ENCODE results near the gene LNX2. TPM values are rescaled to one million over a fixed set of nuclear protein-coding genes. Genes with fewer than 3 reads are reported as not detected.
A peak's percentile ranks its signal among the peaks of the same experiment; 100 is the strongest.

LNX2 gene
- total RNA-seq, 5 donors from 2014 or later (not counting 1 experiment from before 2014, with no cell fraction given), result 5.0 to 11.8 (median 9.8) TPM

DNA sequence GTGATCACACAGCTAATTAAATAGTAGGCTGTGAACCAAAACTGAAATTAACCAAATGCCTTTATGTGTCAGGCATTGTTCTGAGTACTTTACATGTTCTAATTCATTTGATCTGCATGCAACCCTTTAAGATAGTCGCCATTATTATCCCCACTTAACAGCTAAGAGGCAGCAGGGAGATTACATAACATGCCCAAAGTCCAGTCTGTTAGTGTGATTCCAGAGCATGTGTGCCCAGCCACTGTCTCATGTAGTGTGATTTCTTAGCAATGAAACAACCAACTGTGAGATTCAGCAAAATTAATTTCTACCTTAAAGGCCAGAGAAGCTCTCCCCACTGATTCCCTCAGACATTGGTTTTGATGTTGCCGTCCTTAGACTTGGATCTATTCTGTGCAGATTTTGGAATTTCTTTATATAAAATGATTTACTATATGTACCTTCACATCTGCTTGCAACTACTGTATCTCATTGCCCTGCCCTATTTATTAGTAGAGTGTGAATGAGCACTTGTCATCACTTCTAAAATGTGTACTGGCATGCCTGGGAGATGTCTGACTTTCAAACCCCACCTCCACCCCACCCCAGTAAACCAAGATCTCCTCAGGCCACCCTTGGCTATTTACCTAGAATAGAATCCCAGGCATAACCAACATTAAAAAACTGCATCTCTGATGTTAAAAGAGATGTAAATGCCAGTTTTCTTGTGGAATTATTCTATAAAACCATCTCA lies 42.6 kb upstream of the LNX2 start:
- no peaks in the 10 kb centered on the region for H3K27me3 Mint-ChIP-seq
- peaks cover 4 to 14% (median 5%) of the 10 kb centered on the region in 3 donors for H3K4me1 Mint-ChIP-seq
- no peak for DNase-seq
- no peaks in the 10 kb centered on the region for H3K9me3 ChIP-seq
- H3K4me3 Mint-ChIP-seq, result no peak overlapping the region
- H3K36me3 Mint-ChIP-seq, result peaks cover 17% of the 10 kb centered on the region
- no peaks in the 10 kb centered on the region for H3K9me3 Mint-ChIP-seq
- ChIA-PET POLR2A (no interaction called here), CTCF (no interaction called here)
- peaks cover 6 to 19% of the 10 kb centered on the region in 2 donors for H3K36me3 ChIP-seq (ENCODE audit: control insufficient read depth in 2 of 2, extremely low read depth in 1 of 2, insufficient read depth in 1 of 2, low read length in 1 of 2)
- H3K27me3 ChIP-seq (replicated peaks in 1 of 2; ENCODE audit: control insufficient read depth in 2 of 2, extremely low read depth in 1 of 2, insufficient read depth in 2 of 2, low read length in 1 of 2), result no peaks in the 10 kb centered on the region
- WGBS (ENCODE audit: insufficient coverage), result no CpG with 5 or more reads among the region's 2 CpGs
- ATAC-seq (replicated peaks in 1 of 4), result no peak
- peak overlapping the region in 1 of 2 donors; percentile 3 for H3K27ac Mint-ChIP-seq
- H3K27ac ChIP-seq (ENCODE audit: low read length), result no peak overlapping the region
- H3K4me1 ChIP-seq (ENCODE audit: control insufficient read depth in 1 of 2, extremely low read depth in 1 of 2, insufficient read depth in 2 of 2, low read length in 2 of 2), result no peaks in the 10 kb centered on the region
- no peak overlapping the region for H3K4me3 ChIP-seq (ENCODE audit: control insufficient read depth in 1 of 2, extremely low read depth in 1 of 2, low read length in 1 of 2)

DNA sequence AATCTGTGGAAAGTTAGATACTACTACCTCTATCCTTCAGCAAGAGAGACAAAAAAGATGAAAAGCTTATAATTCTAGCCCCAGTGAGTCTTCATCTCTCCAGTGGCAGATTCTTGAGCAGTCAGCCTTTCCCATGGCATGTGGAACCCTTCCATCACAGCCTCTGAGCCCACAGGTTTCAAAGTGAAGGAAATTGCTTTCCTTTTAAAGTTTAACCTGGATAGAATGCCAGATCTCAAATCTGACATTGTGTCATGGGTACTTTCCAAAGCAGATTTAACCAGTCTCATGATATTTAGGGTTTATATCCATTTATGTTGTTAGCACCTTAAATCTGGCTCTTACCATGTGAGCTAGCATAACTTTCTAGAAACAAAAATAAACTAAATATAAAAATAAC lies 40.7 kb upstream of the LNX2 start:
- Histone ChIP-seq H3K4me1 (ENCODE audit: control insufficient read depth in 1 of 2, extremely low read depth in 1 of 2, insufficient read depth in 2 of 2, low read length in 2 of 2) (no peaks in the 10 kb centered on the region), H3K4me3 (ENCODE audit: control insufficient read depth in 1 of 2, extremely low read depth in 1 of 2, low read length in 1 of 2) (no peak overlapping the region), H3K9me3 (no peaks in the 10 kb centered on the region), H3K36me3 (ENCODE audit: control insufficient read depth in 2 of 2, extremely low read depth in 1 of 2, insufficient read depth in 1 of 2, low read length in 1 of 2) (peaks cover 6 to 14% of the 10 kb centered on the region in 2 donors), H3K27me3 (replicated peaks in 1 of 2; ENCODE audit: control insufficient read depth in 2 of 2, extremely low read depth in 1 of 2, insufficient read depth in 2 of 2, low read length in 1 of 2) (no peaks in the 10 kb centered on the region), H3K27ac (ENCODE audit: low read length) (no peak overlapping the region)
- Mint-ChIP-seq H3K4me1 (peaks cover 4 to 15% (median 6%) of the 10 kb centered on the region in 3 donors), H3K27ac (no peak overlapping the region), H3K36me3 (peaks cover 14% of the 10 kb centered on the region), H3K27me3 (no peaks in the 10 kb centered on the region), H3K9me3 (no peaks in the 10 kb centered on the region), H3K4me3 (no peak overlapping the region)
- ChIA-PET CTCF (no interaction called here), POLR2A (no interaction called here)
- no peak for DNase-seq
- no peak for ATAC-seq (replicated peaks in 1 of 4)

DNA sequence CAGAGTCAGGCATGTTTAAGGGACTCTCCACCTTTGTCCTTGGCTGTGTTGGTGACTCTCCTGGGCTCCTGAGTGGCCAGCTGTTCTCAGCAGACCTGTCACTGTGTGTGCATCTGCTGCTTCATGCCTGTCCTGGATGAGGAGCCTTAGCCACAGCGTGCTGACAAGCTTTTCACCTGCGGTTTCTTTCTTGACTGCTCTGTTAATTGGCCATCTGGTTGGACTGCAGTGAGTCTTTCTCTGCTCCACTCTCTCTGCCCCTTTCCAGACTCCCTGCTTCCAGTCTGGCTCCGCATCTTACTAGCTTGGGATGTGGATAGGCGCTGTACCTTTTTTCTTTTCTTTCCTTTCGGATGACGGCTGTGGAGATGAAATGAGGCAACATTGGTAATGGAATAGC lies 40.2 kb upstream of the LNX2 start:
- no peak overlapping the region for H3K4me3 ChIP-seq (ENCODE audit: control insufficient read depth in 1 of 2, extremely low read depth in 1 of 2, low read length in 1 of 2)
- Mint-ChIP-seq H3K4me1 (peaks cover 6 to 21% (median 6%) of the 10 kb centered on the region in 3 donors), H3K9me3 (no peaks in the 10 kb centered on the region), H3K36me3 (peaks cover 14% of the 10 kb centered on the region), H3K27me3 (no peaks in the 10 kb centered on the region), H3K4me3 (no peak overlapping the region), H3K27ac (no peak overlapping the region)
- CTCF ChIA-PET, result no interaction called here
- H3K36me3 ChIP-seq (ENCODE audit: control insufficient read depth in 2 of 2, extremely low read depth in 1 of 2, insufficient read depth in 1 of 2, low read length in 1 of 2), result peaks cover 4 to 10% of the 10 kb centered on the region in 2 donors
- WGBS (ENCODE audit: insufficient coverage), result no CpG with 5 or more reads among the region's 6 CpGs
- no peaks in the 10 kb centered on the region for H3K27me3 ChIP-seq (replicated peaks in 1 of 2; ENCODE audit: control insufficient read depth in 2 of 2, extremely low read depth in 1 of 2, insufficient read depth in 2 of 2, low read length in 1 of 2)
- H3K4me1 ChIP-seq (ENCODE audit: control insufficient read depth in 1 of 2, extremely low read depth in 1 of 2, insufficient read depth in 2 of 2, low read length in 2 of 2), result no peaks in the 10 kb centered on the region
- ATAC-seq (replicated peaks in 1 of 4) (no peak), DNase-seq (no peak)
- no peak overlapping the region for H3K27ac ChIP-seq (ENCODE audit: low read length)
- POLR2A ChIA-PET, result no interaction called here
- H3K9me3 ChIP-seq, result no peaks in the 10 kb centered on the region

DNA sequence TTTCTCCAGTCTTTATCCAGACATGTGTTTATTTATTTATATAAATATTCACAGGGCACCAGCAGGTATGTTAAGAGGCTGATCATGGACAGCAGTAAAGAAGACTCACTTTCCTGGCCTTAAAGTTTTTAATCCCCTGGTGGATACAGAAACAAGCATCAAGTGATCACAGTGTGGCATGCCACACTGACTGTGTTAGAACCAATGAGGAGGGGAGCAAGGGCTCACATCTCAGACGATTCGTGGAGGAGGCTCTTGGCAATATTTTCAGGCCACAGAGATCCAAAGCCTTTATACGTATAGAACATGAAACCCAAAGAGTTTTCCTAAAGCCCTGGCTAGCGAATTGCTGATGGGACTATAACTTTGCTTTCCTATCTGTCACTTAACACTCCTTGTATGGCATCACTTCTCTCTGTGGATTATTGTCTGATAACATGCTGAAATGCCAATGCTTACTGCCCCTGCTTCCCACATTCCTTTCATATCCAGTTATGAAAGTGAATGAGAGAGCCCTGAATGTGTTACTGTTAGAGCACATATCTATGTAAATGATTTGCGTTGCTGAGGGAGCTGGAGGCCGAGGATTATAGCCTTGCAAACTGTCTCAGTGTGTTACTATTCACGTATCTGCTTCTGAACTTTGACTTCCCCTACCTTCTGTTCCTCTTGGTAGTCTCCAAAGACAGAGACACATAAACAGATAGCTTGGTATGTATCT lies 39.0 kb upstream of the LNX2 start:
- ChIA-PET CTCF (interaction anchor here in 1 of 2 donors (0.6 kb wide), 1 partner anchor 10 kb away, joined by 3 read pairs; no protein-coding TSS in a partner anchor), POLR2A (no interaction called here)
- Histone ChIP-seq H3K27ac (ENCODE audit: low read length) (no peak overlapping the region), H3K9me3 (no peaks in the 10 kb centered on the region), H3K27me3 (replicated peaks in 1 of 2; ENCODE audit: control insufficient read depth in 2 of 2, extremely low read depth in 1 of 2, insufficient read depth in 2 of 2, low read length in 1 of 2) (no peaks in the 10 kb centered on the region), H3K36me3 (ENCODE audit: control insufficient read depth in 2 of 2, extremely low read depth in 1 of 2, insufficient read depth in 1 of 2, low read length in 1 of 2) (peaks cover 4 to 10% of the 10 kb centered on the region in 2 donors), H3K4me3 (ENCODE audit: control insufficient read depth in 1 of 2, extremely low read depth in 1 of 2, low read length in 1 of 2) (no peak overlapping the region), H3K4me1 (ENCODE audit: control insufficient read depth in 1 of 2, extremely low read depth in 1 of 2, insufficient read depth in 2 of 2, low read length in 2 of 2) (no peaks in the 10 kb centered on the region)
- Mint-ChIP-seq H3K4me1 (peaks cover 6 to 23% (median 8%) of the 10 kb centered on the region in 3 donors), H3K4me3 (no peak overlapping the region), H3K27me3 (no peaks in the 10 kb centered on the region), H3K36me3 (peaks cover 14% of the 10 kb centered on the region), H3K27ac (peak overlapping the region in 1 of 2 donors; percentile 45), H3K9me3 (no peaks in the 10 kb centered on the region)
- DNase-seq (no peak), ATAC-seq (replicated peaks in 1 of 4) (no peak)
- WGBS (ENCODE audit: insufficient coverage), result 90% methylated on average over 5 of the region's 7 CpGs

DNA sequence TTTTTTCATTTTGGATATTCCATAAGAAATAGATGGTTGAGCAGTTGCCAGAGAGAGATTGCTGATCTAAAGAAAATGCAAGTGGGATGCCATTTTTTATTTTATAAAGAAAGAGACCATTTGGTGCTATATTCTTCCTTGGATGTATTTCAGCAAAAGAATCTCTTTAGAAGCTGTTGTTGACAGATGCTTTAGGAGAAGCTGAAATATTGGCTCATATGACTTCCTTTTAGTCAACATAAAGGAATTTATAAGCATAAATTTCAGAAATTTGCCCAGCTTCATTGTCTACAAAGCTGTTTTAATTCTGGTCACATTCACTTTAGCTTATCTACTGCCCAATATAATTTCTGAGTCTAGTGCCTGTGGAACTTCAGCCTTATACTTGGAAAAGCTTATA lies 38.2 kb upstream of the LNX2 start:
- Histone ChIP-seq H3K36me3 (ENCODE audit: control insufficient read depth in 2 of 2, extremely low read depth in 1 of 2, insufficient read depth in 1 of 2, low read length in 1 of 2) (peaks cover 0 to 10% of the 10 kb centered on the region in 2 donors), H3K27me3 (replicated peaks in 1 of 2; ENCODE audit: control insufficient read depth in 2 of 2, extremely low read depth in 1 of 2, insufficient read depth in 2 of 2, low read length in 1 of 2) (no peaks in the 10 kb centered on the region), H3K4me3 (ENCODE audit: control insufficient read depth in 1 of 2, extremely low read depth in 1 of 2, low read length in 1 of 2) (no peak overlapping the region), H3K4me1 (ENCODE audit: control insufficient read depth in 1 of 2, extremely low read depth in 1 of 2, insufficient read depth in 2 of 2, low read length in 2 of 2) (no peaks in the 10 kb centered on the region), H3K9me3 (no peaks in the 10 kb centered on the region), H3K27ac (ENCODE audit: low read length) (no peak overlapping the region)
- Mint-ChIP-seq H3K27ac (no peak overlapping the region), H3K4me3 (no peak overlapping the region), H3K27me3 (no peaks in the 10 kb centered on the region), H3K36me3 (peaks cover 21% of the 10 kb centered on the region), H3K4me1 (peaks cover 6 to 23% (median 8%) of the 10 kb centered on the region in 3 donors), H3K9me3 (no peaks in the 10 kb centered on the region)
- ATAC-seq (replicated peaks in 1 of 4) (no peak), DNase-seq (no peak)
- ChIA-PET POLR2A (no interaction called here), CTCF (interaction anchor here in 1 of 2 donors (0.6 kb wide), 1 partner anchor 9 kb away, joined by 3 read pairs; no protein-coding TSS in a partner anchor)

DNA sequence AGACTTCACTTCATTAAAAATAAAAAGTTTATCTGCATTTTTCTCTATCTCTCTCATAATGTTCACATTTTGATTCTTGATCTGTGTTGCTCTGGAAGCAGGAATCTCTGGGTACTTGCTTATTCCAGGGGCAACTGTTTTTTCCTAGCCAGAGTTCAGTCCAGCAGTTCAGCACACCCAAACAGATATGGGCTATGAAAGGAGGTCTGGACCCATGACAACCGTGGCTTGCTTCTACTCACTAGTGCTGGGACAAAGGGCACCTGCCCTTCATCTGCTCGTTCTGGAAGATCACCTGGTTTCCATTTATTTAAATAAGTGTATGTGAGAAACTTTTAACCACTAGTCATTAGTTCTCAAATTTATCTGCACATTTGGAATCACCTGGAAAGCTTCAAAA lies 37.4 kb upstream of the LNX2 start:
- ChIA-PET POLR2A (no interaction called here), CTCF (no interaction called here)
- Histone ChIP-seq H3K4me1 (ENCODE audit: control insufficient read depth in 1 of 2, extremely low read depth in 1 of 2, insufficient read depth in 2 of 2, low read length in 2 of 2) (no peaks in the 10 kb centered on the region), H3K27me3 (replicated peaks in 1 of 2; ENCODE audit: control insufficient read depth in 2 of 2, extremely low read depth in 1 of 2, insufficient read depth in 2 of 2, low read length in 1 of 2) (no peaks in the 10 kb centered on the region), H3K9me3 (no peaks in the 10 kb centered on the region), H3K4me3 (ENCODE audit: control insufficient read depth in 1 of 2, extremely low read depth in 1 of 2, low read length in 1 of 2) (no peak overlapping the region), H3K36me3 (ENCODE audit: control insufficient read depth in 2 of 2, extremely low read depth in 1 of 2, insufficient read depth in 1 of 2, low read length in 1 of 2) (peaks cover 6 to 10% of the 10 kb centered on the region in 2 donors), H3K27ac (ENCODE audit: low read length) (no peak overlapping the region)
- Mint-ChIP-seq H3K27me3 (no peaks in the 10 kb centered on the region), H3K9me3 (no peaks in the 10 kb centered on the region), H3K4me3 (no peak overlapping the region), H3K36me3 (peaks cover 23% of the 10 kb centered on the region), H3K27ac (no peak overlapping the region), H3K4me1 (peaks cover 5 to 17% (median 8%) of the 10 kb centered on the region in 3 donors)
- ATAC-seq (replicated peaks in 1 of 4) (no peak), DNase-seq (no peak)
- no CpG with 5 or more reads among the region's 2 CpGs for WGBS (ENCODE audit: insufficient coverage)
